Fibroblast of skin of abdomen (primary cell): ENCODE data around the gene IFI6.
"Not testable (repeated sequence)": the region's sequence is repeated elsewhere in the genome, so short reads cannot be mapped to it uniquely, and the experiment has no call there.

Experiments used
- DNase-seq: peaks from one replicate; pipeline ENCODE4 v3.0.0-alpha.2; 2013

Gene IFI6

GRCh38 chr1:27626031-27626935, 45.7 kb downstream of the IFI6 start:
- DNase-seq, result no peak

- DNase-seq, result no peak
Measured at GRCh38 chr1:27624467-27625178, 47.4 kb downstream of the IFI6 start.

- DNase-seq, result no peak
Measured at GRCh38 chr1:27623327-27624212, 48.4 kb downstream of the IFI6 start.

GRCh38 chr1:27622828-27623227, 49.2 kb downstream of the IFI6 start:
- DNase-seq, result no peak

- DNase-seq, result no peak
Measured at GRCh38 chr1:27621051-27621920, 50.7 kb downstream of the IFI6 start.

- not testable (repeated sequence) for DNase-seq
Measured at GRCh38 chr1:27619782-27620438, 52.1 kb downstream of the IFI6 start.

- no peak for DNase-seq
Measured at GRCh38 chr1:27618341-27619082, 53.5 kb downstream of the IFI6 start.

GRCh38 chr1:27617420-27617819, 54.6 kb downstream of the IFI6 start:
- no peak for DNase-seq

- no peak for DNase-seq
Measured at GRCh38 chr1:27616441-27616840, 55.6 kb downstream of the IFI6 start.
